GM21367 (cell line): Measurements from ENCODE around the gene ROBO1.
"Not testable (repeated sequence)": the region's sequence is repeated elsewhere in the genome, so short reads cannot be mapped to it uniquely, and the experiment has no call there.

Source experiments
- ATAC-seq: cut with Tn5 transposase; IDR thresholded peaks from one replicate; pipeline ENCODE4 v1.9.1; 2021; ENCODE audit not compliant: unreplicated experiment

Gene ROBO1

GRCh38 chr3:78724859-78725258 lies 1042.9 kb downstream of the ROBO1 start:
- ATAC-seq, result no peak

- not testable (repeated sequence) for ATAC-seq
Measured at GRCh38 chr3:78724364-78724763, 1043.4 kb downstream of the ROBO1 start.

- no peak for ATAC-seq
Measured at GRCh38 chr3:78721771-78722543, 1045.8 kb downstream of the ROBO1 start.

- no peak for ATAC-seq
Measured at GRCh38 chr3:78718707-78719106, 1049.1 kb downstream of the ROBO1 start.

GRCh38 chr3:78717041-78717440 lies 1050.8 kb downstream of the ROBO1 start:
- ATAC-seq, result no peak

- ATAC-seq, result no peak
Measured at GRCh38 chr3:78712941-78713340, 1054.9 kb downstream of the ROBO1 start.

- no peak for ATAC-seq
Measured at GRCh38 chr3:78712270-78712669, 1055.5 kb downstream of the ROBO1 start.

- no peak for ATAC-seq
Measured at GRCh38 chr3:78708565-78709073, 1059.2 kb downstream of the ROBO1 start.

- no peak for ATAC-seq
Measured at GRCh38 chr3:78707609-78708008, 1060.2 kb downstream of the ROBO1 start.

- ATAC-seq, result no peak
Measured at GRCh38 chr3:78706906-78707523, 1060.8 kb downstream of the ROBO1 start.

GRCh38 chr3:78703944-78704343 lies 1063.9 kb downstream of the ROBO1 start:
- no peak for ATAC-seq

- ATAC-seq, result no peak
Measured at GRCh38 chr3:78701537-78701936, 1066.3 kb downstream of the ROBO1 start.

- no peak for ATAC-seq
Measured at GRCh38 chr3:78698431-78698830, 1069.4 kb downstream of the ROBO1 start.

- ATAC-seq, result no peak
Measured at GRCh38 chr3:78697426-78697825, 1070.4 kb downstream of the ROBO1 start.

GRCh38 chr3:78690766-78691165 lies 1077.0 kb downstream of the ROBO1 start:
- no peak for ATAC-seq

GRCh38 chr3:78689378-78689777 lies 1078.4 kb downstream of the ROBO1 start:
- no peak for ATAC-seq

GRCh38 chr3:78687520-78687919 lies 1080.3 kb downstream of the ROBO1 start:
- ATAC-seq, result no peak

GRCh38 chr3:78683284-78683683 lies 1084.5 kb downstream of the ROBO1 start:
- no peak for ATAC-seq

GRCh38 chr3:78675119-78675805 lies 1092.5 kb downstream of the ROBO1 start:
- not testable (repeated sequence) for ATAC-seq

- ATAC-seq, result no peak
Measured at GRCh38 chr3:78670746-78671145, 1097.1 kb downstream of the ROBO1 start.

- no peak for ATAC-seq
Measured at GRCh38 chr3:78670094-78670493, 1097.7 kb downstream of the ROBO1 start.

- no peak for ATAC-seq
Measured at GRCh38 chr3:78668302-78668701, 1099.5 kb downstream of the ROBO1 start.
